HK-2 (cell line): ENCODE results near the gene GMPR.

Source experiments
- DNase-seq: peaks from one replicate; pipeline ENCODE4 v3.0.0-alpha.2; 2018; ENCODE audit not compliant: unreplicated experiment

Gene GMPR

DNA sequence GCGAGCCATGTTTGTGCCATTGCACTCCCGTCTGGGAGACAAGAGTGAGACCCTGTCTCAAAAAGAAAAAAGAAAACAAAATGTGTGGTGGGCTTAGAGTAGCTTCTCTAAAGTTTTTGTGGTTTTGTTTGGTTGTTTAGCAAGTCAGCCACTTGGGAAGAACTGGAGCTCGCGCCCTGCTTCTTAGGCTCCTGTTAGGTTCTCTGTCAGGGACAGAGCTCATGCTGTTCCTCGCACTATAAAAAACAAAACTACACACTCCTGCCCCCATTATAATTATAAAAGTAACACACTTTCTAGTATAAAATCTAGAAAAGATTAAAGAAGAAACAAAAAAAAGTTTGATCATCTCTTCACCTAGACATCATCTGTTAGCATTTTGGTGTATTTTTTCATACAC is 33.0 kb downstream of the GMPR start:
- no peak for DNase-seq

DNA sequence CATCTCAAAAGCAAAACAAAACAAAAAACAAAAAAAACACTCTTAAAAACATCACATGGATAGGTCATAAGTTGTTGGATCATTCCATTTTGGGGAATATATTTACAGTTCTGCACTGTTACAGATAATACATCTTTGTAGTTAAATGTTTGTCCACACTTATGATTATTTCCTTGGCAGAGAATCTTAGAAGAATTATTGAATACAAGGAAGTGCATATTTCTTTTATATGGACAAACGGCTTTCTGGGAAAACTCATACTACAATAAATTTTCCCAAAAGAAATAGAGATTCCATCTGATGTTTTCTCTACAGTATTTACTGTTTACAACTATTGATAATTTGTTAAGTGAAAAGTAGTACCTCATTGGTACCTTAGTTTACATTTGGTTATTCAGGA is 33.8 kb downstream of the GMPR start:
- no peak for DNase-seq

DNA sequence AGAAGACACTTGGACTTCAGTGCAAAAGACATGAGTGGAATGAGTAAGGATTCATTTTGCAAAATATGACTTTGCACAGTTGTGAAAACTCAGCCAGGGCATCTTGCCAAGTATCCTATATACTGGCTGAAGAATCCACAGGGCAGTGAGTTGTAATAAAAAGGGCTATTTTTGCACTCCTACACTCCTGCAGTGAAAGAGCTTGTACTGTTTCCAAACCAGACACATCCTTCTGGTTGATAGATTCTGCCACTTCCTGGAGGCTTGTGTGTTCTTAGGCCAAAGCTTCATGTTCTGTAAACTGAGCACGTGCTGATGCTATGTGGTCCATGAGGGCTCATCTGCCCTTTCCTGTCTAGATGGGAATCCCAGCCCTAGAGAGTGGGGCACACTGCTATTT is 34.9 kb downstream of the GMPR start:
- DNase-seq: no peak

GRCh38 chr6:16274483-16274882 is 36.1 kb downstream of the GMPR start:
- no peak for DNase-seq

GRCh38 chr6:16274885-16275589 is 36.6 kb downstream of the GMPR start:
- DNase-seq: no peak

- peak; percentile 79 for DNase-seq
Measured at GRCh38 chr6:16277101-16277981, 39.0 kb downstream of the GMPR start.

DNA sequence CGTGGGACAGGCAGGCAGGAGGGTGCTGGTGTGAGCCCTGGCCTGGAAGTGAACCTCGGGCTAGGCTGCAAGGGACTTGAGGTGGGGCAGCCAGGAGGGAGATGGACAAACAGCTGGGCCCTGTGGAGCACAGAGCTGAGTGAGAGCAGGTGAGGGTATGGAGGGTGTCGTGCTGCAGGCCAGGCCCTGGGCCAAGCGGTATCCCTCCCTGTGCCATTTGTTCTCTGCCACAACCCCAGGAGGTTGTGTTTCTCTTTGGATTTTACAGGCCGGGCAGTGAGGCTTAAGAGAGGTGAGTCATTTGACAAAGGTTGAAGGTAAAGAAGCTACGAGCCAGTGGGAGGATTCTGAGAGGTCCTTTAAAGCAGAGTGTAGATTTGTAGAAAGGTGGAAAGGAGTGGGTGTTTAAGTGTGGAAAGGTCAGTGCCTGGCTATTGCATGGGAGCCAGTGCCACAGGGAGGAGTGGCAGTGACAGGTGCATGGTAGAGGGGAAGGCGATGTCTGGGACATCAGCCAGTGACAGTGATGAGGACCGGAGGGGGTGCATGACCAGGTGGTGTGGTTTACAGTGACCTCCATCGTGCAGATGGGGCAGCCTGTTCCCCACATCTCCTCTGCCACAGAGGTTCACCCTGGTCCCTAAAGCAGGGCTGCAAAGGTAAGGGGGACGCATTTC is 39.8 kb downstream of the GMPR start:
- peak; percentile 15 for DNase-seq

- DNase-seq: no peak
Measured at GRCh38 chr6:16278750-16279149, 40.4 kb downstream of the GMPR start.

GRCh38 chr6:16279243-16279642 is 40.9 kb downstream of the GMPR start:
- no peak for DNase-seq

- DNase-seq: no peak
Measured at GRCh38 chr6:16282370-16282769, 44.0 kb downstream of the GMPR start.

GRCh38 chr6:16284472-16284871 is 46.1 kb downstream of the GMPR start:
- no peak for DNase-seq

DNA sequence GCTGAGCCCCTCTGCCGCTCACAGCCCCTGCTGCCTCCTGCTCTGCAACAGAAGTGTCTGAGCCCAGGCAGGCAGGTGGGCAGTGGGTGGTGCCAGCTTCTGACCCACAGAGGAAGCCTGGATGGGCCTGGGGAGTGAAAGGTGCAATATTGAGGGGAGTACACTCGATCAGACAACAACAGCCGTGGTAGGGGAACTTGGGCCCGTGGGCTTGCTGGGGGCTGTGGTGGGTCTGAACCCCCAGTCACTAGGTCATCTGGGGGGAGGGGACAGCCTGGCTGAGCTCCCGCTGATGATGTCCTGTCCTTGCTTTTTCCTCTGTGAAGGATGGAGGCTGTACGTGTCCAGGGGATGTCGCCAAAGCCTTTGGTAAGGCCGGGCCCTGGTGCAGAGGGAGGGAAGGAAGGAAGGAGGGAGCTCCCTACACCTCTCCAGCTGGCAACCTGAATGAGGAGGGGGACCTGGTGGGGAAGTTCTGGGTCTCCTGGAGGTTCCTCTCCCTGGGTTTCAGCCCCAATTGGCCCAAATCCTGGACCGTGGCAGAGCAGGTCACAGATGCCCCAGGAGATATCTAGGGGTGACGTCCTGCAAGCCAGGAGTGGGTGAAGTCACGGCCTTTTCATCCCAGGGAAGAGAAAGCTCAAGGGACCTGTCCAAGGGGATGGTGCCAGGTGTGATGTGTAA is 47.2 kb downstream of the GMPR start:
- no peak for DNase-seq

DNA sequence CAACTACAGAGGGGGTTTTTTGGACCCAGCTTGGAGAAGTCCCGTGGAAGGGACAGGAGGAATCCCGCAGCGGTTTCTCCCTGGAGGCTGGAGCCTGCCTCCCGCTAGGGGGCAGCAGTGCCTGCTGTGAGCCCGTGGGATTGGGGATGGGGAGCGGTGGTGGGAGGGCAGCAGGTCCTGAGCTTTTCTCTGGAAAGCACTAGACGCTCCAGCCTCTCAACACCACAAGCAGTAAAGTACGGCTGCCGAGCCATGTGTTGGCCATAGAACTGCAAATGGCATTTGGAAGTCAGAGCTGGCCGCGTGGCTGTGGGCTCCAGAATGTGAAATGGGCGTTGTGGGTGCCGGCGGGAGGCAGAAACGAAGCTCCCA is 47.8 kb downstream of the GMPR start:
- peak; percentile 13 for DNase-seq

GRCh38 chr6:16288163-16288562 is 49.8 kb downstream of the GMPR start:
- DNase-seq: no peak

DNA sequence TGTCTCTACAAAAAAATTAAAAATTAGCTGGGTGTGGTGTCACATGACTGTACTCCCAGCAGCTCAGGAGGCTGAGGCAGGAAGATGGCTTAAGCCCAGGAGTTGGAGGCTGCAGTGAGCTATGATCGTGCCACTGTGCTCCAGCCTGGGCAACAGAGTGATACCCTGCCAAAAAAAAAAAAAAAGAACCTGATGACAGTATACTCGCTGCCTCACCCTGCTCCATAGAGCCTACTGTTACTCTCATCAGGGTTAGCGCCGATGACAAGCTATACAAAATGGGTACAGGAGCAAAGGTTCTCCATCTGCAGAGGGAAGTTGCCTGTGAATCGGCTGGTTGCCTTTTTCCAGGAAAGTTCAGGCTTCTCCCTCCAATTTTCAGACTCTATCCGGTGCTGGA is 53.4 kb downstream of the GMPR start:
- DNase-seq: no peak

DNA sequence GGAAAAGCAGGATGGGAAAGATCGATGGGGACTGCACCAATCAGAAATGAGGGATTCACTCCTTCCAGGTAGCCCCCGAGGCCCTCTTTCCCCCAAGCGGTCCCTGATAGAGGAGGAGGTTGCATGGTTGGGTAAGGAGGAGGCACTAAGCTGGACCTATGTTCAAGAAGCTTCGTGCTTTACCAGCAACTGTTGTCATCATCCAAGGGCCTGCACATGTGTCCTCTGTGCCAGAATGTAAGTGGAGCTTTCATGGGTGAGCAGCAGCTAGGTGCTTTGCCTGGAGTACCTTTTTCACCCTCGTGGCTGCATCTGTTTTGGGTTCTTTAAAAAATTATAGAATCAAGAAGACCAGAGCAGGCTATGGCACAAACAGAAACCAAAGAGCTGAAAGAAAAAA is 54.0 kb downstream of the GMPR start:
- no peak for DNase-seq

- no peak for DNase-seq
Measured at GRCh38 chr6:16292942-16293341, 54.6 kb downstream of the GMPR start.

DNA sequence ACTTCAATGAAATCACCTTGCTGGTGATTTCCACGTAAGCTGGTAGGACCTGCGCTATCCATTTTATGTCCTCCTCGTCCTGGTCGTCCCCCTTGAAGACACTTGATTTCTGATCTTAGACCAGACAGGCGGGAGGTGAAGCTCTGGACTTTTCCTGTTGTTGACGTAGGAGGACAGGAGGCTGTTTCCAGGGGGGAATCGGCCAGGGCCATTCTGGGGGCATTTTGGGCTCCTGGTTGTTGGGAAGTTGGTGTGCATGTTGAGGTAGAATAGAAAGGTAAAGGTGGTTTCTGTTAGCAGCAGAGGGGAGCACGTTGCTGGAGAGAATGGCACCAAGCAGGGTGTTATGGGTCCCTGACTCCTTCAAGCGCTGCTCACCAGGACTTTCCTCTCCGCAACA is 56.0 kb downstream of the GMPR start:
- DNase-seq: no peak

- DNase-seq: no peak
Measured at GRCh38 chr6:16295060-16295459, 56.7 kb downstream of the GMPR start.

DNA sequence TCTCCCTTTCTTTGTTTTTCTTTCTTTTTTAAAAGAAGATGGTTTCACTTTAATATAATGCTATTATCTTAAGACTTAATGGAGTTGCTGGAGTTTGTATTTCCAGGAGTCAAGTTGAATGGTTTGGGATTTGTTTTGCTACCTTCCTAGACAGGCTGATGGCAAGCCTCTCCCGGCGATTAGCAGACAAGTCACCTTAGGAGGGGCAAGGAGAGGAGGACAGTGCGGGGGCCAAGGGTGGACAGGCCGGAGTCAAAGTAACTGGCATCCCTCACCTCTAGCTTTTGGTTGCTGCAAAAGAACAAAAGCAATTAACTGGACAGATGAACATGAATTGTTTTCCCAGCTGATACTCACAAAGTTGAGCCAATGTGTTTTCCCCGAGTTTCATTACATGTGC is 57.1 kb downstream of the GMPR start:
- DNase-seq: no peak

- no peak for DNase-seq
Measured at GRCh38 chr6:16296061-16296670, 57.8 kb downstream of the GMPR start.

- DNase-seq: no peak
Measured at GRCh38 chr6:16299861-16300260, 61.5 kb downstream of the GMPR start.
